Neuronal stem cell (in vitro differentiated cells): ENCODE results near the gene ANO9.

Experiments
- DNase-seq: peaks from one replicate; pipeline ENCODE4 v3.0.0-alpha.2; 2013; ENCODE audit warnings: low spot score
- H2AFZ ChIP-seq: one replicate; pipeline ENCODE4 v1.6.1; 2013; ENCODE audit warnings: mild to moderate bottlenecking, low read length, inconsistent platforms
- H2AK5ac ChIP-seq: 2 replicates; pipeline ENCODE4 v1.6.1; 2013; ENCODE audit warnings: low read depth, mild to moderate bottlenecking, inconsistent platforms, low read length, moderate library complexity, mixed read lengths
- H2BK120ac ChIP-seq: 2 replicates; pipeline ENCODE4 v1.6.1; 2013; ENCODE audit warnings: low read depth, mild to moderate bottlenecking, inconsistent platforms, low read length, moderate library complexity, mixed read lengths
- H2BK12ac ChIP-seq: one replicate; pipeline ENCODE4 v1.6.1; 2013; ENCODE audit warnings: low read length, inconsistent platforms
- H2BK15ac ChIP-seq: 2 replicates; pipeline ENCODE4 v1.6.1; 2013; ENCODE audit warnings: mild to moderate bottlenecking, low read length, inconsistent platforms, mixed read lengths
- H2BK5ac ChIP-seq: one replicate; pipeline ENCODE4 v1.6.1; 2013; ENCODE audit warnings: inconsistent platforms, mild to moderate bottlenecking, low read length, moderate library complexity
- H3K14ac ChIP-seq: one replicate; pipeline ENCODE4 v1.6.1; 2013; ENCODE audit warnings: low read length, inconsistent platforms
- H3K18ac ChIP-seq: 2 replicates; pipeline ENCODE4 v1.6.1; 2013; ENCODE audit warnings: low read length, inconsistent platforms
- H3K23ac ChIP-seq: 2 replicates; pipeline ENCODE4 v1.6.1; 2013; ENCODE audit warnings: low read depth, mild to moderate bottlenecking, mixed read lengths, low read length, inconsistent platforms; ENCODE audit not compliant: poor library complexity
- H3K27ac ChIP-seq: replicated peaks from 3 replicates; pipeline ENCODE4 v1.5.1; 2013; ENCODE audit warnings: low read length, inconsistent platforms
- H3K27me3 ChIP-seq, 3 experiments: 2 replicates each; pipeline ENCODE4 v1.6.1; 2013; ENCODE audit warnings: low read length in 3 of 3, mild to moderate bottlenecking in 2 of 3, inconsistent platforms in 1 of 3, low read depth in 1 of 3, mixed read lengths in 1 of 3, moderate library complexity in 1 of 3; ENCODE audit not compliant: control insufficient read depth in 3 of 3, insufficient read depth in 3 of 3
- H3K36me3 ChIP-seq, 2 donors: replicated peaks in 1 of 2; 2 replicates each; pipeline ENCODE4 v1.6.1; 2013; ENCODE audit warnings: low read length in 2 of 2; ENCODE audit not compliant: control insufficient read depth in 2 of 2, insufficient read depth in 2 of 2
- H3K4ac ChIP-seq: 2 replicates; pipeline ENCODE4 v1.6.1; 2013; ENCODE audit warnings: inconsistent platforms, mild to moderate bottlenecking, low read length, moderate library complexity
- H3K4me1 ChIP-seq, 2 donors: 1 replicate in 1 of 2; 2 replicates in 1 of 2; pipeline ENCODE4 v1.6.1; 2013; ENCODE audit warnings: low read length in 2 of 2, low read depth in 1 of 2; ENCODE audit not compliant: control insufficient read depth in 2 of 2, insufficient read depth in 1 of 2
- H3K4me2 ChIP-seq: one replicate; pipeline ENCODE4 v1.6.1; 2013; ENCODE audit warnings: mild to moderate bottlenecking, low read length, inconsistent platforms; ENCODE audit not compliant: insufficient read depth, poor library complexity, severe bottlenecking
- H3K4me3 ChIP-seq, 2 donors: 2 replicates each; pipeline ENCODE4 v1.5.1; 2013; ENCODE audit warnings: low read length in 2 of 2, mild to moderate bottlenecking in 2 of 2, inconsistent platforms in 1 of 2, moderate library complexity in 1 of 2
- H3K79me1 ChIP-seq: one replicate; pipeline ENCODE4 v1.6.1; 2013; ENCODE audit warnings: low read depth, mild to moderate bottlenecking, inconsistent platforms, low read length, moderate library complexity
- H3K9ac ChIP-seq: one replicate; pipeline ENCODE4 v1.6.1; 2013; ENCODE audit warnings: mild to moderate bottlenecking, low read depth, low read length, inconsistent platforms; ENCODE audit not compliant: poor library complexity
- H3K9me3 ChIP-seq, 2 donors: replicated peaks in 1 of 2; 2 replicates each; pipeline versions ENCODE3 to v1.6.1; 2013; ENCODE audit warnings: low read length in 2 of 2, mild to moderate bottlenecking in 2 of 2, inconsistent platforms in 1 of 2, low read depth in 1 of 2, mixed read lengths in 1 of 2, moderate library complexity in 1 of 2; ENCODE audit not compliant: control insufficient read depth in 2 of 2, insufficient read depth in 1 of 2
- H4K8ac ChIP-seq: one replicate; pipeline ENCODE4 v1.6.1; 2013; ENCODE audit warnings: low read depth, mild to moderate bottlenecking, inconsistent platforms, low read length, moderate library complexity
- H4K91ac ChIP-seq: one replicate; pipeline ENCODE4 v1.6.1; 2013; ENCODE audit warnings: low read length, low read depth, mild to moderate bottlenecking, inconsistent platforms; ENCODE audit not compliant: poor library complexity
- WGBS, 2 donors: extraction: QIAGEN DNeasy Blood & Tissue Kit; methylation state at CpG; one replicate each; pipeline ENCODE4 v1.1.7; 2013; ENCODE audit warnings: missing lambda C conversion rate in 2 of 2, mixed read lengths in 1 of 2; ENCODE audit not compliant: insufficient read length in 2 of 2, insufficient replicate concordance in 1 of 2; ENCODE audit errors: extremely low coverage in 2 of 2; 5-methylcytosine and 5-hydroxymethylcytosine counted together

The ANO9 gene

DNA sequence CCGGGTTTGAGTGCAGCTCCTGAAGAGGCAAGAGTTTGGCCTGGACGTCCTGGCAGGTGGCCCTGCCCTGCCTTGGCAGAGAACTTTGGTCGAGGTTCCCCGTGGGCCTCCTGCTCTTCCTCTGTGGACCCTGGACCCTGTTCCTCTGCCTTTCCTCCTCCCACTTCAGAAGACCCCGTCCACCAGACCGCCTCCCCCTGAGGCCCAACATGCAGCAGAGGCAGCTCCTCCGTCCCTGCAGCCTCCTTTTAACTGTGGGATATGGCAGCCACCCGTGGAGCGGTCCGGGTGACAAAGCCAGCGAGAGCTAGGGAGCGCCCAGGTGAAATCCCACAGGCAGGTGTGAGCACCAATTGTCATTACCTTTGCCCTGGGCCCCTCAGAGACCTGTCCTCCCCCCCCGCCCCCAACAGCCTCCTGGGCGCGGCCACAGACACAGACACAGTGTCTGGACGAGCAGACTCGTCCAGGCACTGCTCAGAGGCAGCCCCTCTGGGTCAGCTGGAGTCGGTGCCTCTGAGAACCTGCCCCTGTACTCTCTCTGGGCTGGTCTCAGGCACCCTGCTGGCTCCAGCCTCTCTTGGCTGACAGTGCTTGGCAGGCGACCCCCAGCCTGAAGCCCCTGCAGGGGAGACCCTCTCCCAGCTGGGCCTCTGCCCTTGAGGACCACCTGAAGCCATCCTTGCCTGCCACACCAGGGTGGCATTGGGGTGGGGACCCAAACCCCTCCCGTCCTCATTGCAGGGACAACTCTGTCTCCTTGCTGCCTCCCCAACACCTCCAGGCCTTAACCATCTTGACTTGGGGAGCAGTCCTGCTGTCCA lies 4.2 kb upstream of the ANO9 start:
- Histone ChIP-seq H2BK15ac (peak overlapping the region; percentile 53), H3K36me3 (no peaks in the 10 kb centered on the region), H3K4ac (peak overlapping the region; percentile 76), H3K4me3 (no peak overlapping the region), H3K23ac (no peak overlapping the region), H3K79me1 (peaks cover 10% of the 10 kb centered on the region), H3K4me2 (no peak overlapping the region), H3K14ac (no peak overlapping the region), H2BK5ac (peak overlapping the region; percentile 19), H4K91ac (no peak overlapping the region), H2BK12ac (peak overlapping the region; percentile 58), H4K8ac (no peak overlapping the region), H3K9me3 (no peaks in the 10 kb centered on the region), H3K4me1 (peaks cover 11 to 17% of the 10 kb centered on the region in 2 donors), H3K27ac (no peak overlapping the region), H2BK120ac (no peak overlapping the region), H3K9ac (peak overlapping the region; percentile 50), H3K27me3 (peaks cover 0 to 20% (median 0%) of the 10 kb centered on the region in 3 experiments), H3K18ac (peak overlapping the region; percentile 83), H2AK5ac (peak overlapping the region; percentile 92), H2AFZ (peak overlapping the region; percentile 73)
- no CpG with 5 or more reads among the region's 20 CpGs for WGBS, 2 donors
- DNase-seq: no peak

GRCh38 chr11:444396-445144 lies 2.8 kb upstream of the ANO9 start:
- H3K9ac ChIP-seq: no peak overlapping the region
- no peak overlapping the region for H3K14ac ChIP-seq
- H3K4ac ChIP-seq: no peak overlapping the region
- no peak overlapping the region for H3K4me2 ChIP-seq
- H3K27me3 ChIP-seq: peaks cover 0 to 29% (median 0%) of the 10 kb centered on the region in 3 experiments
- no peak overlapping the region for H3K27ac ChIP-seq
- H3K23ac ChIP-seq: no peak overlapping the region
- H2BK5ac ChIP-seq: no peak overlapping the region
- no CpG with 5 or more reads among the region's 12 CpGs for WGBS, 2 donors
- H2BK15ac ChIP-seq: no peak overlapping the region
- no peaks in the 10 kb centered on the region for H3K36me3 ChIP-seq
- no peak overlapping the region for H2BK120ac ChIP-seq
- no peak overlapping the region for H2AK5ac ChIP-seq
- no peak overlapping the region for H4K8ac ChIP-seq
- no peak overlapping the region for H3K18ac ChIP-seq
- H2AFZ ChIP-seq: peak overlapping the region; percentile 60
- no peak overlapping the region for H4K91ac ChIP-seq
- H3K4me1 ChIP-seq: peaks cover 11 to 17% of the 10 kb centered on the region in 2 donors
- H2BK12ac ChIP-seq: no peak overlapping the region
- H3K79me1 ChIP-seq: peaks cover 5% of the 10 kb centered on the region
- DNase-seq: no peak
- H3K4me3 ChIP-seq: no peak overlapping the region
- no peaks in the 10 kb centered on the region for H3K9me3 ChIP-seq

DNA sequence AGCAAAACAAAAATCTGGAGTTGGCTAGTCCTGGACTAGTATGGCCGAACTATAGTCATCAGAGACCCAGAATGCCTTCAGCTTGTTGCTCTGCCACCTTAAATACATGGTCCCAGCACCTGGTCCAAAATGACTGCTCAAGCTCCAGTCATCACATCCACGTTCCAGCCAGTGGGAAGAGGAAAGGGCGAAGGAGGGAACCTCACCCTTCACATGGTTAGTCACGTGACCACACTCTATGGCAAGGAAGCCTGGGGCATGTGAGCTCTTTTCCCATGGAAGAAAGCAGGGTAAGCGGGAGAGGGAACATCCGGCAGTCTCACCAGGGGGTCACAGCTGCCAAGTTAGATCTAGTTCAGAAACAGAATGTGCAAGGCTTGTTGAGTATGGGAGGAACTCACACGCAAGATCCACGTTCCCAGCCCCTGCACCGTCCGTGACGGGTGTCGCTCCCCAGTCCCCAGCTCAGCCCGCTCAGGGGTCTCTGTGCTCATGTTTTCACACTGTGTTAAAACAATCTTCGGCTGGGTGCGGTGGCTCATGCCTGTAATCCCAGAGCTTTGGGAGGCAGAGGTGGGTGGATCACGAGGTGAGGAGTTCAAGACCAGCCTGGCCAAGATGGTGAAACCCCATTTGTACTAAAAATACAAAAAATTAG lies 1.9 kb upstream of the ANO9 start:
- Histone ChIP-seq H2BK5ac (no peak overlapping the region), H2BK120ac (peak overlapping the region; percentile 2), H2BK15ac (no peak overlapping the region), H3K79me1 (peaks cover 3% of the 10 kb centered on the region), H3K18ac (no peak overlapping the region), H3K9me3 (no peaks in the 10 kb centered on the region), H4K91ac (no peak overlapping the region), H2AK5ac (no peak overlapping the region), H3K14ac (no peak overlapping the region), H3K4me1 (peaks cover 6 to 13% of the 10 kb centered on the region in 2 donors), H2BK12ac (no peak overlapping the region), H3K4me2 (no peak overlapping the region), H3K36me3 (no peaks in the 10 kb centered on the region), H2AFZ (no peak overlapping the region), H3K27ac (no peak overlapping the region), H3K9ac (no peak overlapping the region), H3K27me3 (peaks cover 0 to 35% (median 0%) of the 10 kb centered on the region in 3 experiments), H3K23ac (peak overlapping the region; percentile 0), H3K4me3 (no peak overlapping the region), H3K4ac (no peak overlapping the region), H4K8ac (no peak overlapping the region)
- DNase-seq: no peak
- no CpG with 5 or more reads among the region's 16 CpGs for WGBS, 2 donors
